Effector memory CD8-positive, alpha-beta T cell (primary cell): Measurements from ENCODE around the gene CCNT2.
A peak's percentile ranks its signal among the peaks of the same experiment; 100 is the strongest.
"Not testable (repeated sequence)": the region's sequence is repeated elsewhere in the genome, so short reads cannot be mapped to it uniquely, and the experiment has no call there.

Experiments
- ATAC-seq: fragments of 150-1000 bp; cut with Tn5 transposase; replicated peaks from 2 replicates; pipeline ENCODE4 v1.10.0; 2021; ENCODE audit warnings: mild to moderate bottlenecking, moderate library complexity
- DNase-seq, 3 experiments: peaks; one replicate each; pipeline ENCODE4 v3.0.0; 2021
- H3K27ac Mint-ChIP-seq, 2 donors: one replicate each; pipeline ENCODE4 v1.8.0; 2022; ENCODE audit warnings: mild to moderate bottlenecking in 2 of 2, mixed read lengths in 2 of 2, moderate library complexity in 2 of 2
- H3K27me3 Mint-ChIP-seq, 2 donors: one replicate each; pipeline ENCODE4 v1.8.0; 2022; ENCODE audit warnings: mixed read lengths in 2 of 2
- H3K36me3 Mint-ChIP-seq: one replicate; pipeline ENCODE4 v1.8.0; 2022; ENCODE audit warnings: mild to moderate bottlenecking, moderate library complexity, mixed read lengths; ENCODE audit not compliant: insufficient read depth
- H3K4me1 Mint-ChIP-seq, 2 donors: one replicate each; pipeline ENCODE4 v1.8.0; 2022; ENCODE audit warnings: low read depth in 2 of 2, mixed read lengths in 2 of 2
- H3K4me3 Mint-ChIP-seq, 2 donors: one replicate each; pipeline ENCODE4 v1.8.0; 2022; ENCODE audit warnings: mild to moderate bottlenecking in 2 of 2, mixed read lengths in 2 of 2, moderate library complexity in 2 of 2
- H3K9me3 Mint-ChIP-seq, 2 donors: one replicate each; pipeline ENCODE4 v1.8.0; 2022; ENCODE audit warnings: mixed read lengths in 2 of 2

The CCNT2 gene

DNA sequence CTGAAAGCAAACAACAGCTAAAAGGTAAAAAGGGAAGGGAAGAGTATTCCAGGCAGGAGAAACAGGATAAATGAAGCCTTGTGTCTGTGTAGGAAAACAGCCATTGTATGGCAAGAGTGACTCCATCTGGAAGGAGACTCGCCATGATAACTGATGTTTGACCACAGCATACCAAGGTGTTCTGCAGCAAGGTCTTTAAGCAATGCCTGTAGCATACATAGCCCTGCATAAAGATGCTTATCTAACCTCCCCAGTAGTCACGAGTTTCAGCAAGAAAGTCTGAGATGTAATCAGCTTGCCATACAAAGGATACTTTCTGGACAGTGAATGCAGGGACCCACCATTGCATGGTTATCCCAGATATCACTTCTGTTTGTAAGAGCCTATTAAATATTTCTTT, 11.9 kb upstream of the CCNT2 start:
- no peaks in the 10 kb centered on the region for H3K27me3 Mint-ChIP-seq
- H3K9me3 Mint-ChIP-seq: no peaks in the 10 kb centered on the region
- H3K4me3 Mint-ChIP-seq: no peak overlapping the region
- DNase-seq (no peak), ATAC-seq (no peak)
- no peak overlapping the region for H3K27ac Mint-ChIP-seq
- H3K36me3 Mint-ChIP-seq: no peaks in the 10 kb centered on the region
- H3K4me1 Mint-ChIP-seq: no peaks in the 10 kb centered on the region

DNA sequence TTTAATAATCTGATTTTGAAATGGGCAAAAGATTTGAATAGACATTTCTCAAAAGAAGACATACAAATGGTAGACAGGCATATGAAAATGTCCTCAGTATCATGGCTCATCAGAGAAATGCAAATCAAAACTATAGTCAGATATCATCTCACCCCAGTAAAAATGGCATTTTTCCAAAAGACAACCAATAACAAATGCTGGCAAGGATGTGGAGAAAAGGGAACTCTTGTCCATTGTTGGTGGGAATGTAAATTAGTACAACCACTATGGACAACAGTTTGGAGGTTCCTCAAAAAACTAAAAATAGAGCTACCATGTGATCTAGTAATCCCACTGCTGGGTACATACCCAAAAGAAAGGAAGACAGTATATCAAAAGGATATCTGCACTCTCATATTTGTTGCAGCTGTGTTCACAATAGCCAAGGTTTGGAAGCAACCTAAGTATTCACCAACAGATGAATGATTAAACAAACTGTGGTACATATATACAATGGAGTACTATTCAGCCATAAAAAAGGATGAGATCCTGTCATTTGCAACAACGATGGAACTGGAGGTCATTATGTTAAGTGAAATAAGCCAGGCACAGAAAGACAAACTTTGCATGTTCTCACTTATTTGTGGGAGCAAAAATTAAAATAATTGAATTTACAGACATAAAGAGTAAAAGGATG, 11.0 kb upstream of the CCNT2 start:
- not testable (repeated sequence) for ATAC-seq, H3K36me3 Mint-ChIP-seq, H3K27me3 Mint-ChIP-seq, H3K9me3 Mint-ChIP-seq, H3K4me3 Mint-ChIP-seq, H3K27ac Mint-ChIP-seq, DNase-seq, H3K4me1 Mint-ChIP-seq

DNA sequence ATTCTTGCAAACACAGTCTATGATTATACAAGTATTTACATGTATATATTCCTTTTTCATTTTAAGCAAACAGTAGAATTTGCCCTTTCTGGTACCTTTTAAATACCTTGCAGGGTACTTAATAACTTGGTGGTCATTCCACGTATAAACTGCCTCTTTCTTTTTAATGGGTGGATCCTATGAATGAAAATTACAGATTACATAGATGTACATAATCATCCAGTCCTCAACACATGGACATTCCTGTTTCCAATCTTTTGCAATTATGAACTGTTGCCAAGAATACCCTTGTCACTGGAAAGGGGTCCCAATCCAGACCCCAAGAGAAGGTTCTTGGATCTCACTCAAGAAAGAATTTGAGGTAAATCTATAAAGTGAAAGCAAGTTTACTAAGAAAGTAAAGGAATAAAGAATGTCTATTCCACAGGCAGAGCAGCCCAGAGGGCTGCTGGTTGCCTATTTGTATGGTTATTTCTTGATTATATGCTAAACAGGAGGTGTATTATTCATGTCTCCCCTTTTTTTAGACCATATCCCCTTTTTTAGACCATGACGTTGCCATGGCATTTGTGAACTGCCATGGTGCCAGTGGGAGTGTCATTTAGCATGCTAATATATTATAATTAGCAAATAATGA, 7.7 kb upstream of the CCNT2 start:
- Mint-ChIP-seq H3K9me3 (no peaks in the 10 kb centered on the region), H3K27ac (no peak overlapping the region)

DNA sequence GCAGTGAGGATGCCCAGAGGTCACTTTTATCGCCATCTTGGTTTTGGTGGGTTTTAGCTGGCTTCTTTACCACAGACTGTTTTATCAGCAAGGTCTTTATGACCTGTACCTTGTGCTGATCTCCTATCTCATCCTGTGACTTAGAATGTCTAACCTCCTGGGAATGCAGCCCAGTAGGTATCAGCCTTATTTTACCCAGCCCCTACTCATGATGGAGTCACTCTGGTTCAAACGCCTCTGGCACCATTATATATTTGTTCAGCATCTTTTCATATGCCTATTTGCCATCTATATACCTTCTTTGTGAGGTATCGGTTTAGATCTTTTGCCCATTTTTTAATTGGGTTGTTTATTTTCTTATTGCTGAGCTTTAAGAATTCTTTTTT, 7.2 kb upstream of the CCNT2 start:
- DNase-seq (no peak), ATAC-seq (no peak)
- no peaks in the 10 kb centered on the region for H3K4me1 Mint-ChIP-seq
- H3K27me3 Mint-ChIP-seq: no peaks in the 10 kb centered on the region
- no peaks in the 10 kb centered on the region for H3K9me3 Mint-ChIP-seq
- H3K36me3 Mint-ChIP-seq: peaks cover 4% of the 10 kb centered on the region
- no peak overlapping the region for H3K4me3 Mint-ChIP-seq
- H3K27ac Mint-ChIP-seq: no peak overlapping the region

More for the DNA sequence above, 7.7 kb upstream of the CCNT2 start:
- no peak overlapping the region for H3K4me3 Mint-ChIP-seq
- peaks cover 4% of the 10 kb centered on the region for H3K36me3 Mint-ChIP-seq
- no peaks in the 10 kb centered on the region for H3K4me1 Mint-ChIP-seq
- ATAC-seq: no peak
- H3K27me3 Mint-ChIP-seq: no peaks in the 10 kb centered on the region
- no peak for DNase-seq

DNA sequence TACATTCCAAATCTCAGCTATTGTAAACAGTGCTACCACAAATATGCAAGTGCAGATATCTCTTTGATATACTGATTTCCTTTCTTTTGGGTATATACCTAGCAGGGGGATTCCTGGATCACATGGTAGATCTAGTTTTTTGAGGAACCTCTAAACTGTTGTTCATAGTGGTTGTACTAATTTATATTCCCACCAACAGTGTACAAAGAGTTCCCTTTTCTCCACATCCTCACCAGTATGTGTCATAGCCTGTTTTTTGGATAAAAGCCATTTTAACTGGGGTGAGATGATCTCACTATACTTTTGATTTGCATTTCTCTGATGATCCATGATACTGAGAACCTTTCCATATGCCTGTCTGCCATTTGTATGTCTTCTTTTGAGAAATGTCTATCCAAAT, 6.3 kb upstream of the CCNT2 start:
- Mint-ChIP-seq H3K4me3 (no peak overlapping the region), H3K36me3 (peaks cover 4% of the 10 kb centered on the region), H3K27me3 (no peaks in the 10 kb centered on the region), H3K27ac (no peak overlapping the region), H3K9me3 (no peaks in the 10 kb centered on the region), H3K4me1 (peaks cover 0 to 3% of the 10 kb centered on the region in 2 donors)
- no peak for DNase-seq
- ATAC-seq: no peak

DNA sequence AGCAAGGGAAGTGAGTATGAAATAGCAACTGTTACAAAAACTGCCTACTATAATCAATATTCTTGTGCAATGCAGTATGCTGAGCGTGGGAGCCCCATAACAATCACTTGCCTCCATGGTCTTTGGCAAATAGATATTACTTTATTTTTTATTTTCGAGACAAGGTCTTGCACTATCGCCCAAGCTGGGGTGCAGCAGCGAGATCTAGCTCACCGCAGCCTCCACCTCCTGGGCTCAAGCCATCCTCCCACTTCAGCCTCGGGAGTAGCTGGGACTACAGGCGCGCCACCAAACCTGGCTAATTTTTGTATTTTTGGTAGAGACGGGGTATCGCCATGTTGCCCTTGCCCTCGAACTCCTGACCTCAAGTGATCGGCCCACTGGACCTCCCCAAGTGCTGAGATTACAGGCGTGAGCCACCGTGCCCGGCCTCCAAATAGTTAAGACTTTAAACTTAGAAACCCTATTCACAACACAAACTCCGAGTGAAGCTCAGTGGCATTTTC, 1.2 kb upstream of the CCNT2 start:
- Mint-ChIP-seq H3K9me3 (no peaks in the 10 kb centered on the region), H3K27me3 (no peaks in the 10 kb centered on the region), H3K36me3 (peaks cover 32% of the 10 kb centered on the region), H3K27ac (peak overlapping the region; percentile 97 to 99), H3K4me1 (peaks cover 11 to 29% of the 10 kb centered on the region in 2 donors), H3K4me3 (peak overlapping the region; percentile 93 to 98)
- ATAC-seq (no peak), DNase-seq (peak in 1 of 3 experiments; percentile 1)

DNA sequence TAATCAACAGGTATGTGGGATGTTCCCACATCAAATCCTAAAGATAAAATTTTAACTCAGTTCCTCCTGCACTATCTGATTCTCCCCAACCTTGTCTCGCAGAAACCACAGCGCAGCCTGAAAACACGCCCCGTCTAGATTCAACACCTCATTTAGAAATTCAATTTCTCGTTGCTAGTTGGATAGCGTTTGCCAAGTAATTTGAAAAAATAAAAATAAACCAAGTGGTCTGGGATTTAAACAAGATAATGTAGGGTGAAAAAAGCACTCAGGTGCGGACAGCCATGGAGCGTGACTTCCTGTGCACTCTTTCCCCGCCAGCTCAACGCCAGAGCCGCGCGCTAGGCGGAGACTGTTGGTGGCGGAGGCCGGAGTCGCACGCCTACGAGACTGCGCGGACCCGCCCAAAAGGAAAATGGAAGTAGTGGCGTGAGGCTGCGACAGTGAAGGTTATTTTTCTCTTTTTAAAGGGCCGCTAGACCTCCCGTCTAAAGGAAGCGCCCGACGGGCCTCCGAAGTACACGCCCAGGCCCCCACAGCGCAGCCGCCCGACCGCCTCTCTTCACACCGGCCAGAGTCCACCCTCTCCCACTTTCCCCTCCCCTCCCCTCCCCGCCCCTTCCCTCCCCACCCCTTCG, 615 bp upstream of the CCNT2 start:
- peak overlapping the region; percentile 97 to 99 for H3K27ac Mint-ChIP-seq
- H3K36me3 Mint-ChIP-seq: peaks cover 29% of the 10 kb centered on the region
- DNase-seq: peak; percentile 84 to 87 (median 85)
- peak overlapping the region; percentile 93 to 98 for H3K4me3 Mint-ChIP-seq
- H3K9me3 Mint-ChIP-seq: no peaks in the 10 kb centered on the region
- peak; percentile 68 for ATAC-seq
- no peaks in the 10 kb centered on the region for H3K27me3 Mint-ChIP-seq
- H3K4me1 Mint-ChIP-seq: peaks cover 15 to 29% of the 10 kb centered on the region in 2 donors

DNA sequence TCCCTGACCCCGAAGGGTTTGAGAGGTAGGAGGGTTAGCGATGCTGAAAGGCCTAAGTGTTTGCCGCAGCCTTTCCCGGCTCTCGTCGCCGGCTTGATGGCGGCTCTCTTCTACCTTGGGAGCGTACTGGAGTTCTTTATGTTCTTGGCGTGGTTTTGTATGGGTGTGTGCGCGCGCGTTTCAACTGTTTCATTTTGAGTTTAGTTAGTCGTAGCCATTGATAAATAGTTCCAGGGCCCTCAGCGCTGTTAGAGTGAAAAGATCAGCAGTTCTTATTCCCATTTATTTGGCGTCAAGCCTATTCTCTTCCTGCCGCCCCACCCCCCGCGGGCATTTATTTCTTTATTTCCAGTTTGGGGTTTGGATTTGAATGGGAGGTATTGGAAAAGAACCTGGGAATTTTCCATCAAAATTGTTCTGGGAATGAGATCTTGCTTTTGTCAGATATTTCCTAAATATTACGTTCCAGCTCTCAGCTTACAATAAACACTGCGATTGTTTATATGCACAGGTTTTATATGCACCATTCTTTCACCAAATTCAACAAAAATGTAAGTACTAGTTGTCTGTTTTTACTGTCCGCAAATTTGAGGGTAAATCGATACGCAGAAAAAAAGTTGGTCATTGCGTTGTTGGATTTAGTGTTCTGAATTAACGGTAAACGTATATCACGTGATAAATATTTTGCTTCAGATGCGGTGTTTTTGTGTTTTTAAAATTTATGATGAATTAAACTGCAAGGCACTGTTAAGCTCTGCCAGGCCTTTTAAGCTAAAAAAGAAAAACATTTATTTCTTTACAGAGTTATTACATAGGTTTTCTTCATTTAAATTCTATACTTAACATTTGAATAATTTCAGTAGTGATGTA, 954 bp downstream of the CCNT2 start:
- DNase-seq (peak; percentile 19 to 35 (median 24)), ATAC-seq (no peak)
- Mint-ChIP-seq H3K4me3 (peak overlapping the region; percentile 93 to 98), H3K9me3 (no peaks in the 10 kb centered on the region), H3K27me3 (no peaks in the 10 kb centered on the region), H3K4me1 (peaks cover 22 to 43% of the 10 kb centered on the region in 2 donors), H3K36me3 (peaks cover 35% of the 10 kb centered on the region), H3K27ac (peak overlapping the region; percentile 97 to 99)

DNA sequence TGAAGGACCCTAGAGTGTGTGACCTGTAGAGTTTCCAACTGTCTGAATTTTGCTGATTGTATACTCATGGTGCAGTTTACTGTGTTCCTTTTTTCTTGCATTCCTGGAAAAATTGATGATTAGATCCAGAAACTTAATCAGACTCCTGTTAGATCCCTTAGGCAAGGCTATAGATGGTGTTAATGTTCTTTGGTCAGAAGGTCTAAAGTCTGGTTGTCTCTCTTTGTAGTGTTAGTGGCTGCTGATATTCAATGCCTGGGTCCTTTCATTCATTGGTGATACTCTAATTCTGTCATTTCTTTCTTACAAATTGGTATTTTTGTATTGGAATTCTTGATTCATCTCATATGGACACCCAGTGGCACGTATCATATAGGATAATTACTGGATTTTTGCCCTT, 6.3 kb downstream of the CCNT2 start:
- Mint-ChIP-seq H3K27ac (no peak overlapping the region), H3K36me3 (peaks cover 21% of the 10 kb centered on the region), H3K27me3 (no peaks in the 10 kb centered on the region), H3K9me3 (no peaks in the 10 kb centered on the region), H3K4me1 (peaks cover 48 to 63% of the 10 kb centered on the region in 2 donors), H3K4me3 (peak overlapping the region; percentile 44 to 66)
- DNase-seq (no peak), ATAC-seq (no peak)

DNA sequence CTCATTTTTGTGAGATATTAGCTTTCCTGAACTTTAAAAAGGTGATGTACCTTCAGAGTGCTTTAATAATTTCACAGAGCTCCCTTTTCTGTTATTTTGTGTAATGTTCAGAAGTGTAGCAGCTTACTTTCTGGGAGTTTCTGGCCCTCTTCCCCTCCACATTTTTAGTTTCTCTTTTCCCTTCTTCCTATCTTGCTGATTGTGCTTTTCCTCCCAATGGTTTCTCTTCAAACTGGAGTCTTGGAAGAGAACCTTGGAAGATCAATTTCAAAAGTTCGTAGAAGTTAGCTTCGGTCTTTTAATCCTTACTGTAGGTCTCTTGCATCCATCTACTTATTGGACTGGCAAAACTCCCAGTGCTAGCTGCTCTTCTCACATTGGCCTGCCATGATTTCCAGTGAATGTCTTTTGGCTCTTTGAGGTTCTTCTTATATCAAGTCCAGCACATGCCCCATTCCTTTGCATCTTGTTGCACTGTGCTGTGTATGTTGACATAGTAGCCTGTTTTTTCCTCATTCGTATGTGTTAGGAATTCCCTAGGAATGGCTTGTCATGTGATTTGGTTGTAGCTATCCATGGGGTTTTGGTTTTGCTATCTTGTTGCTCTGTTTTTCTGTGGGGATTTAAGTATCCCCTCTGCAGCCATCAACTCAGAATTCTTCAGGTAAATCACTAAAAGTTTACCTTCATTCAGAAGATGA, 7.8 kb downstream of the CCNT2 start:
- H3K4me3 Mint-ChIP-seq: peak overlapping the region; percentile 39 to 66
- ATAC-seq (no peak), DNase-seq (no peak)
- no peaks in the 10 kb centered on the region for H3K27me3 Mint-ChIP-seq
- no peaks in the 10 kb centered on the region for H3K9me3 Mint-ChIP-seq
- H3K4me1 Mint-ChIP-seq: peaks cover 54 to 71% of the 10 kb centered on the region in 2 donors
- H3K27ac Mint-ChIP-seq: peak overlapping the region; percentile 6 to 65
- H3K36me3 Mint-ChIP-seq: peaks cover 19% of the 10 kb centered on the region

DNA sequence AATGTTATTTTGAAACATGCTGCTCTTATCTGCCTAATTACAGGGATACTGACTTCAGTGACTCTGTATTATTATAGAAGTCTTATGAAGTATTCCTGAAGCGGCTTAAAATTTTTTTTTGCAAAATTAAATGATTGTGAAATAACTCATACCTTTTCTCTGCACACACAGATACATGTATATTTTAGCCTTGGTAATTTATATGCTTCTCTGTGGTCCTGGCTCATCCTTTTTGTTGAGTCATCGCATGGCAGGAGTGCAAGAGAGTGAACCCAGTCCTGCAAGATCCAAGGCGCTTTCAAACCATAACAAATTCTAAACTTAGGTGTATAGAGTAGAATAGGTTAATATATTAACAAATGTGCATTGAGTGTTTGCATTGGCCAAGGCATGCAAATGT, 8.6 kb downstream of the CCNT2 start:
- Mint-ChIP-seq H3K27ac (no peak overlapping the region), H3K27me3 (no peaks in the 10 kb centered on the region), H3K4me1 (peaks cover 49 to 72% of the 10 kb centered on the region in 2 donors), H3K9me3 (no peaks in the 10 kb centered on the region), H3K4me3 (peak overlapping the region in 1 of 2 donors; percentile 66), H3K36me3 (peaks cover 25% of the 10 kb centered on the region)
- ATAC-seq (no peak), DNase-seq (no peak)

DNA sequence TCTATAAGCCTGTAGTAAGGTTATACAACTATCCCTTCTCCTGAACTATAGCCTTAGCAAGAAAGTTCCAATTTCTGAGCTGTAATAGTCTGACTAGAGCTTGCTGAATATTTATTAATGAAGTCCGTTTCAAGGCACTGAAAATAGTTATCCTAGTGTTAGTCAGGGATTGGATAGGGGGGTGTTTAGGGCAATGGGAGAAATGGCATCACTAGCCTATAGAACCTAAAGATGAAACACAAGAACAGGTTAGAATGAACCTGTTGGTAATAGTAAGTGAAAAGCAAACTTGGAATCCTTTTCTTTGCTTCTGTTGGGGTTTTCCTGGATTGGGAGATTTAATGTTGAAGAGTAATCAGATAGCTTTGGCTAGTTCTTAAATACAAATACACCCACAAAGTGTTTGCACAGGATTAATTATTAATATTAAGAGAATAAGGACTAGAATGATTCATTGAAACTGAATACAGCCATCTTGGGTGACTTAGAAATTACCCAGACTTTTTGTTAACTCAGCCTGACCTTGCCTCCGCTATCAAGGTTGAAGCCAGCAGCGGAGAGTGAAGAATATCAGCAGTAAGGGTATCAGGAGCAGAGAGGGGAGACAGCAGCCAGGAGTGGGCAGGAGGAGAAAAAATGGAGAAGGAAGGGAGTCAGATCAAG, 14.4 kb downstream of the CCNT2 start:
- Mint-ChIP-seq H3K9me3 (no peaks in the 10 kb centered on the region), H3K27ac (peak overlapping the region in 1 of 2 donors; percentile 62), H3K27me3 (no peaks in the 10 kb centered on the region), H3K36me3 (peaks cover 35% of the 10 kb centered on the region), H3K4me1 (peaks cover 35 to 63% of the 10 kb centered on the region in 2 donors), H3K4me3 (peak overlapping the region in 1 of 2 donors; percentile 61)
- DNase-seq (no peak), ATAC-seq (no peak)
